Duodenal mucosa (tissue), 2 donors: ENCODE results near the gene NLGN1.
A peak's percentile ranks its signal among the peaks of the same experiment; 100 is the strongest.

Experiments
- H3K27ac ChIP-seq: one replicate; pipeline ENCODE4 v1.7.0; 2013; ENCODE audit warnings: low read depth, low read length
- H3K27me3 ChIP-seq, 2 donors: one replicate each; pipeline ENCODE4 v1.7.0; 2013; ENCODE audit warnings: low read length in 2 of 2, control low read depth in 1 of 2; ENCODE audit not compliant: insufficient read depth in 2 of 2, control insufficient read depth in 1 of 2
- H3K36me3 ChIP-seq, 2 donors: one replicate each; pipeline ENCODE4 v1.7.0; 2013; ENCODE audit warnings: low read length in 2 of 2, control low read depth in 1 of 2; ENCODE audit not compliant: insufficient read depth in 2 of 2, control insufficient read depth in 1 of 2
- H3K4me1 ChIP-seq, 2 donors: one replicate each; pipeline ENCODE4 v1.7.0; 2013; ENCODE audit warnings: low read length in 2 of 2, control low read depth in 1 of 2; ENCODE audit not compliant: insufficient read depth in 2 of 2, control insufficient read depth in 1 of 2
- H3K4me3 ChIP-seq, 2 donors: one replicate each; pipeline ENCODE4 v1.7.0; 2013; ENCODE audit warnings: low read length in 2 of 2, low read depth in 1 of 2
- H3K9ac ChIP-seq, 2 donors: one replicate each; pipeline ENCODE4 v1.7.0; 2013; ENCODE audit warnings: low read length in 2 of 2, low read depth in 1 of 2
- H3K9me3 ChIP-seq, 2 donors: one replicate each; pipeline ENCODE4 v1.7.0; 2013; ENCODE audit warnings: low read length in 2 of 2, control low read depth in 1 of 2; ENCODE audit not compliant: control insufficient read depth in 1 of 2

The NLGN1 gene

DNA sequence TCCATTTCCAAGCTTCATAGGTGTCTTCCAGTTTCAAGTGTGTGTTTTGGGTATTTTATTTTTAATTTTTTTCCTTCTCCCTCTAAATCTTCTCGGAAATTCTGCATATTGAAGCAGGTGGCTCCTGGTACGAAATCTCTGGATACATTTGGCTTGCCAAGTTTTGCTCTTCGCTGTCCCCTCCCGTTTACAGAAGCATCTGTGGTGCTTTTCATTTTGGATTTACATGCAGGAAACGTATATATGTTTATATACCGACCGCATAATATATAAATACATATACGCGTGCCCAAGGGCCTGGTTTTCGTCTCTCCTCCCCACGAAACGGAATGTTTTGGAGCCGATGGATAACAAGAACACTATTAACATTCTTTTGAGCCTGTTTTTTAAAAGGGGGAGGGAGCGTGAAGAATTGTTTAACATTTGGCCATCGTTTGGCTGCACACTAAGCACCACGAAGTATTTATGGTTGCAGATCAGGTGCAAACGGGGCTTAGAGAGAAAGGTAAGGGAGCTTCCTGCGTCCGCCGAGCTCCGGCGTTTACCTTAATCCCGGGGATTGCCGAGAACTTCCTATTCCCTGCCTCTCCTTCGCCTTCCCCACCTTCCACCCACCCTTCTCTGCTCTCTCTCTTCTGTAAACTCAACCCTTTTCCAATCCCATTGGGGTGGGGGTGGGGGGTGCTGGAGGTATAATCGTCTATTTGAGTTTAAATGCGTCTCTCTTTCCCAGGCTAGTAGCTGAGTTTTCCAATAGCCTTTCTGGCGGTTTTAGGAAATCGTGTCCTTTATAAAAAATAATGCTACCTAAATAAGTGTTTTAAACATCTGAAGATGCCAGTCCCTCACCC, 1.1 kb upstream of the NLGN1 start:
- Histone ChIP-seq H3K36me3 (no peaks in the 10 kb centered on the region), H3K4me1 (peaks cover 12 to 31% of the 10 kb centered on the region in 2 donors), H3K27me3 (peaks cover 23 to 51% of the 10 kb centered on the region in 2 donors), H3K9ac (no peak overlapping the region), H3K27ac (no peak overlapping the region), H3K9me3 (no peaks in the 10 kb centered on the region), H3K4me3 (peak overlapping the region; percentile 68 to 75)

DNA sequence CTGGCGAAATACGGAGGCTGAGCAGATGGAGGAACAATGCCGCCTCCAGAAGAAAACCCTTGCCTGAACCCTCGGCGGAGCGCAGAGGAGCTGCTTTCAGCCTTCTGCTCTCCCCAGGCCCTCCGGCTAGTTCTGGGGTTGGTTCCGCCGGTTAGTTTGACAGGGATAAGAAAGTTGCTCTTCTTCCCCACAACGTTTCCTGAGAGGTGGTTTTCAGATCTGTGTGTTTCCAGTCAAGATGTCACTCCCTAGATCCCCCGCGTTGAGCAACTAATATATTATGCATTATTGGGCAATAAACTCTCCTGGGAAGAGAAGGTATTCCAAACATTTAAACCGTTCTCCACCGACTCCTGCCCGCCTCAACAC, 551 bp downstream of the NLGN1 start:
- Histone ChIP-seq H3K36me3 (no peaks in the 10 kb centered on the region), H3K4me1 (peaks cover 12 to 31% of the 10 kb centered on the region in 2 donors), H3K27ac (no peak overlapping the region), H3K27me3 (peaks cover 23 to 51% of the 10 kb centered on the region in 2 donors), H3K9me3 (no peaks in the 10 kb centered on the region), H3K4me3 (peak overlapping the region; percentile 68 to 75), H3K9ac (peak overlapping the region in 1 of 2 donors; percentile 51)

DNA sequence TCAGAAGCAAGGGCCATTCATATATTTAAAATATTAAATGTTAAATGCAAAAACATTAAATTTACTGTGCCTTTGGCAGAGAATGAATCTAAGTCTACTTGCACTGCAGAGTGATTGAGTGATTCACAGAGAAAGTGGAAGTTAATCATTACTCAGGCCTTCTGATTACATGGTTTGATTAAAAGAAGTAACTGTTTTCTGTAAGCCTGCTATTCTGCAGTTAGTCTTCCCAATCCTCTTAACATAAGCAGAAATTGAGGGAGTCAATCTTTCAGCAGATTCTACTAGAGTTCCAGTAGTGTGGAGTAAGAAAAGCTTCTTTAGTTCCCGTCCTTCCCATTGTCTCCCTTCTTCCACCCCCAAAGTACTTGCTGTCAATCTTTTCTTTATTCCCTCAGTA, 1.5 kb downstream of the NLGN1 start:
- Histone ChIP-seq H3K4me3 (no peak overlapping the region), H3K9me3 (no peaks in the 10 kb centered on the region), H3K27me3 (peaks cover 23 to 51% of the 10 kb centered on the region in 2 donors), H3K9ac (no peak overlapping the region), H3K4me1 (peaks cover 12 to 31% of the 10 kb centered on the region in 2 donors), H3K36me3 (no peaks in the 10 kb centered on the region), H3K27ac (no peak overlapping the region)

DNA sequence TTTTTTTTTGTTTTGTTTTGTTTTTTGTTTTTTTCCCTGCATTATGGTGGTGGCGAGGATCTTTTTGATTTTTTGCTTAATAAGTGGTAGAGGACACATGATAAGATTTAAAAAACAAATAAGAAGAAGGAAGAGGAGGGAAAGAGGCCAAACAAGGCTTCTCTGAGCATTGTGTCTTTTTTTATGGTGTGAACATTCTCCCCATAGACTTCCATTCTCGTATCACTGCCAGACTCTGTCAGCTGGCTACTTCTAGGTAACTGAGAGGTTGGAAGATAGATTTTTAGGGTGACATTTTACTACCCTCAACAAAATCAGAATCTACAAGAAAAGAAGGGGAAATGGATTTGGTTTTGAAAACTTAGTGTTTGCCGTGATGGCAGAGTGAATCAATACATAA, 3.8 kb downstream of the NLGN1 start:
- H3K4me3 ChIP-seq = no peak overlapping the region
- H3K4me1 ChIP-seq = peaks cover 4 to 16% of the 10 kb centered on the region in 2 donors
- H3K9me3 ChIP-seq = no peaks in the 10 kb centered on the region
- peaks cover 15 to 34% of the 10 kb centered on the region in 2 donors for H3K27me3 ChIP-seq
- H3K9ac ChIP-seq = no peak overlapping the region
- H3K27ac ChIP-seq = no peak overlapping the region
- H3K36me3 ChIP-seq = no peaks in the 10 kb centered on the region

DNA sequence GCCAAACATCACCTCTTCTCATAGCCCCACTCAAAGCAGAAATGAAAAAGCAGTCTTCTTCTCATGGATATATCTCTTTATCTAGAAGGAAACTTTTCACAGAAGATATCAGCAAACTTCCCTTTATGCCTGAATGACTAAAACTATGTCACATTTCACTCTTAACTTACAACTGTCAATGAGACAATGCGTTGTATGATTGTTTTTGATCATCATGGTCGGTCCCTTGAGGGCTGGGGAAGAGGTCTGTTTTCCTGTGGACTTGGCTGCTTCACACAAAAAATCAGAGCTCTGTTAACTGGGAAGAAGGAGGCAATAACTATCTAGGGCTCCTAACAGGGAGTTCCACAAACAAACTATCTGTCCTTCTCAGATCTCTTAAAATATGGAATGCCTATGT, 5.1 kb downstream of the NLGN1 start:
- Histone ChIP-seq H3K27ac (no peak overlapping the region), H3K36me3 (no peaks in the 10 kb centered on the region), H3K4me3 (no peak overlapping the region)

DNA sequence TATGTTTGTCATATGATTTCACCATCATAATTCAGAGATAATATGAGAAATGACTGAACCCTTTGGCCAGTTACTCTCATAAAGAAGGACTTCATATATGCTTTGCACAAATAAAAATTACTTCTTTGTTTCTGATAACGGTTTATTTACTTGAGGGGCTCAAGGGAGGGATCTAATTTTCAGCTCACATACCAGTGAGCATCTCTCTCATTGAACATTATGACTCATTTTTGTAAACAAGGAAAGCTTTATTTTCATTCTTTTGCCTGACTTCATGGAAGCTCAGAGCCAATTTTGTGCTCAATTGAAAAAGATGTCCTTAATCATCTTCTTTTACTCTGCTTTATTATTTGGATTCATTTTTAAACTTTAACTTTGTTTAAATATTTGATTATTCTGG, 5.8 kb downstream of the NLGN1 start:
- no peaks in the 10 kb centered on the region for H3K9me3 ChIP-seq
- no peak overlapping the region for H3K27ac ChIP-seq
- peaks cover 0 to under 1% of the 10 kb centered on the region in 2 donors for H3K4me1 ChIP-seq
- H3K36me3 ChIP-seq = no peaks in the 10 kb centered on the region
- H3K27me3 ChIP-seq = peaks cover 5 to 17% of the 10 kb centered on the region in 2 donors
- H3K9ac ChIP-seq = no peak overlapping the region
- H3K4me3 ChIP-seq = no peak overlapping the region

More for the DNA sequence above, 5.1 kb downstream of the NLGN1 start:
- H3K27me3 ChIP-seq = peaks cover 11 to 24% of the 10 kb centered on the region in 2 donors
- H3K4me1 ChIP-seq = peaks cover 0 to 6% of the 10 kb centered on the region in 2 donors
- no peaks in the 10 kb centered on the region for H3K9me3 ChIP-seq
- H3K9ac ChIP-seq = no peak overlapping the region

DNA sequence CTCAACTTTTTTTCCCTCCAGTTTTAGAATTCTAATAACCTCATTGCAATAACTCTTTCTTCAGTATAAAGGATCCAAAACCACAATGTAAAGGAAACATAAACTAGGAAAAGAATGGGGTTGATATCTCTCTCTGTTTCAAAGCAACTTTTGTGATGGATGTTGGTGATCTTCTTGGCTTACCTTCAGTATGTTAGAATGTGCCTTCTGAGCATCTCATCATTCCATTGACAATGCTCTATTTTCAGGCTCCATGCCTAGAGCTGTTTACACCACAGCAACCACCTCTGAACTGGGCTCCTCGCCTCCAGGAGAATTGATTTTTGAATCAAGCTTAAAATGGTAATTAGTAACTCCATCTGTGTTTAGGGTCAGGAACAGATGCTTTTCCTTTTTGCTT, 6.6 kb downstream of the NLGN1 start:
- H3K9me3 ChIP-seq = no peaks in the 10 kb centered on the region
- H3K4me3 ChIP-seq = no peak overlapping the region
- no peak overlapping the region for H3K9ac ChIP-seq
- H3K36me3 ChIP-seq = no peaks in the 10 kb centered on the region
- no peak overlapping the region for H3K27ac ChIP-seq
- H3K27me3 ChIP-seq = peaks cover 0 to 9% of the 10 kb centered on the region in 2 donors
- H3K4me1 ChIP-seq = no peaks in the 10 kb centered on the region

DNA sequence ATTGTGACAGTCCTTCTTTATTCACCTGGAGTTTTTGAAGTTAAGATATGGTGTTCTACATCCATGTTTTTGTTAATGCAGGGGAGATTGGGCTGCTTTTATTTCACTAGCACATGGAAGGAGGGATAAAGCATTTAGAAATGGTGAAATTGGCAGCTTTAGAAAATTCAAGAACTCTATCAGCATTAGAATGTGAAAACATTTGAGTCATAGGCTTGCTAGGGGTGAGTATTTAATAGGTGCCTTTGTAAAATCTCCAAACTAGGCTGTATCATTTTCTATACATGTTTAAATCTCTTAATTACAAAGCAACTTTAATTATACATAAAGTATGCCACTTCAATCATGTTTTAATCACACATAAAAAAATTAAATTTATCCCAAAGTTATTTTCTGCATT, 12.9 kb downstream of the NLGN1 start:
- no peak overlapping the region for H3K27ac ChIP-seq
- no peaks in the 10 kb centered on the region for H3K36me3 ChIP-seq
- H3K4me1 ChIP-seq = no peaks in the 10 kb centered on the region
- H3K4me3 ChIP-seq = no peak overlapping the region
- no peak overlapping the region for H3K9ac ChIP-seq
- no peaks in the 10 kb centered on the region for H3K27me3 ChIP-seq
- H3K9me3 ChIP-seq = no peaks in the 10 kb centered on the region

DNA sequence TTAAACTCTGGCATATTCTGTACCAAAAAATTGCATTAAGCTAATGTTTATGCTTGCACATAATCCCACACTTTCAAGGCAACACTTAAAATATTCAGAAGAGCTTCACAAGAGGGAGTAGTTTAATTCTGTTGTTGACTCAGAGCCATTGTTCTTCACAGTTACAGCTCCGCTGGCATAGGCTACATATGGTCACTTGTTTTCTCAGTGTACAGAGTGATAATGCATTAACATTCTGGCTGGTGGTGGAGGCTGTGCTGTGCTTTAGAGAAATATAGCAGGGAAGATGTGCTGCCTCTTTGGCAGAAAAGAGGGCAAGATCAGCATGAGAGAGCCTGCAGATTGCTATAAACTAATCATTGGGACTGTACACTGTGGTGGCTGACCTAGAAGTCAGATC, 13.3 kb downstream of the NLGN1 start:
- H3K9ac ChIP-seq = no peak overlapping the region
- H3K4me1 ChIP-seq = no peaks in the 10 kb centered on the region
- H3K9me3 ChIP-seq = no peaks in the 10 kb centered on the region
- no peak overlapping the region for H3K4me3 ChIP-seq
- H3K36me3 ChIP-seq = no peaks in the 10 kb centered on the region
- no peaks in the 10 kb centered on the region for H3K27me3 ChIP-seq
- H3K27ac ChIP-seq = no peak overlapping the region

DNA sequence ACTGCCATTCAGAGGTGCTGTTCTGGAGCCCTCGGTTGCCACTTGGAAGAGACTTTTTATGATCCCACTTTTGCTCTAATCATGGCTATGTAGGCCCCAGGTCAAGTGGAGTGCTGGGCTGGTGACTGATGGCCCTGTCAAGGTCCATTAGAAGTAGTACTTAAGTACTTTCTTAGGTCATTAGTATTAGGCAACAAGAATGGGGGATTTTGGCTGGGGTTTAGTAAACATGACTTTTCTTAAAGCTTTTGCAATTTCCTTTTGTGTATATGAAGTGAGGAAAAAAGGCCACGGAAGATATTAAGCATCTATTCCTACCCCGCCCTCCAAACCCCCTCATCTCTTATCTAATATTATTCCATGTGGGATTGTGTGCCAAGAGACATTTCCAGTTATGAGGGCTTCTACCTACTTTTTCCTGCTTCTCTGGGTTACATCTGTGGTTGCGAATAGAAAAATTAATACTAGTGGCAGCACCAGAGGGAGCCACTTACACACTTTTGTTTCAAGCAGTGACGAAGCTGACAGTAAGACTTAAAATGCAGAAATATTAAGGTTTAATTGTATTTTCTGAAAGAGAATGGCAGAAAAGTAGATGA, 13.9 kb downstream of the NLGN1 start:
- no peaks in the 10 kb centered on the region for H3K4me1 ChIP-seq
- H3K36me3 ChIP-seq = no peaks in the 10 kb centered on the region
- H3K27me3 ChIP-seq = no peaks in the 10 kb centered on the region
- no peak overlapping the region for H3K4me3 ChIP-seq
- no peaks in the 10 kb centered on the region for H3K9me3 ChIP-seq
- no peak overlapping the region for H3K9ac ChIP-seq
- no peak overlapping the region for H3K27ac ChIP-seq
